DND-41 (cell line): ENCODE results near the gene ARFIP1.
"Not testable (repeated sequence)": the region's sequence is repeated elsewhere in the genome, so short reads cannot be mapped to it uniquely, and the experiment has no call there.

Source experiments
- ATAC-seq: fragments of 200-7000 bp; cut with Tn5 transposase; 3 replicates; pipeline ENCODE4 v1.9.1; 2021; ENCODE audit warnings: low read depth; ENCODE audit not compliant: insufficient read depth
- DNase-seq: peaks from one replicate; pipeline ENCODE4 v3.0.0-alpha.2; 2020
- H2AFZ ChIP-seq: 2 replicates; pipeline ENCODE4 v1.6.0; 2012; ENCODE audit warnings: low read depth, low read length
- H3K27ac ChIP-seq: 2 replicates; pipeline ENCODE4 v1.5.1; 2012; ENCODE audit warnings: low read length, inconsistent platforms
- H3K27me3 ChIP-seq: fragments of 200-600 bp; sonication (generic); 2 replicates; pipeline ENCODE4 v1.6.0; 2012; ENCODE audit warnings: low read length, mild to moderate bottlenecking, inconsistent platforms; ENCODE audit not compliant: insufficient read depth, poor library complexity
- H3K36me3 ChIP-seq: 2 replicates; pipeline ENCODE4 v1.5.1; 2012; ENCODE audit warnings: low read length, inconsistent platforms; ENCODE audit not compliant: insufficient read depth
- H3K4me1 ChIP-seq: 2 replicates; pipeline ENCODE4 v1.5.1; 2012; ENCODE audit warnings: mild to moderate bottlenecking, low read length; ENCODE audit not compliant: insufficient read depth
- H3K4me2 ChIP-seq: 2 replicates; pipeline ENCODE4 v1.6.0; 2012; ENCODE audit warnings: mild to moderate bottlenecking, moderate library complexity, low read length, inconsistent platforms; ENCODE audit not compliant: insufficient read depth
- H3K4me3 ChIP-seq, 2 experiments: fragments of 200-600 bp in 1 of 2; shearing (Covaris generic) in 1 of 2; 2 replicates each; pipeline ENCODE4 v1.5.1; 2012 to 2016; ENCODE audit warnings: inconsistent platforms in 2 of 2, low read length in 2 of 2, mild to moderate bottlenecking in 2 of 2, low read depth in 1 of 2, moderate library complexity in 1 of 2
- H3K79me2 ChIP-seq: 2 replicates; pipeline ENCODE4 v1.6.0; 2012; ENCODE audit warnings: low read length, inconsistent platforms; ENCODE audit not compliant: insufficient read depth
- H3K9ac ChIP-seq: 2 replicates; pipeline ENCODE4 v1.6.0; 2012; ENCODE audit warnings: low read depth, mild to moderate bottlenecking, inconsistent platforms, low read length, moderate library complexity
- H3K9me3 ChIP-seq: 2 replicates; pipeline ENCODE4 v1.5.1; 2012; ENCODE audit warnings: low read length, moderate library complexity, mild to moderate bottlenecking, inconsistent platforms; ENCODE audit not compliant: insufficient read depth, severe bottlenecking
- H4K20me1 ChIP-seq: 2 replicates; pipeline ENCODE4 v1.6.0; 2012; ENCODE audit warnings: low read length; ENCODE audit not compliant: insufficient read depth
- CTCF ChIP-seq: IDR thresholded peaks from 2 replicates; pipeline ENCODE4 v1.5.1; 2012; ENCODE audit warnings: borderline replicate concordance, low read length, moderate library complexity, mild to moderate bottlenecking; ENCODE audit not compliant: poor library complexity, severe bottlenecking; ENCODE audit errors: extremely low read depth
- EZH2 ChIP-seq: IDR thresholded peaks from 3 replicates; pipeline ENCODE4 v1.6.1; 2012; ENCODE audit warnings: borderline replicate concordance, low read depth, mild to moderate bottlenecking, moderate library complexity, low read length, inconsistent platforms; ENCODE audit not compliant: severe bottlenecking

The ARFIP1 gene

DNA sequence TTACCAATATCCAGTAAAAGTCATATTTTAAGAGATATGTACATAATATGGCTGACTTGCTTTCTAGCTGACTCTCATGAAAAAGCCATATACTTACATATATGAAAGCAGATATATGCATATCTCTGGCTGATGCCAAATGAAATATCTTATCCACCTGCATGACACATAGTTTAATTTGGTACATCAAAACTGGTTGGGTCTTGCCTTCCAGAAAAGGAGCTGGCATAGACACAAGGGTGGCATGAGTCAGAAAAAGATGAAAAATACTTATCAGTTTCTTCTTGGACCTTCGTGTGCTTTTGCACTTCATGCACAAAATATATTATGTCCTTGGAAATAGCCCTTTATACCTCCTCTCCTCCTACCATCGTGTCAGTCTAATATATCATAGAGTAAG lies 32.3 kb upstream of the ARFIP1 start:
- Histone ChIP-seq H3K4me1 (no peaks in the 10 kb centered on the region), H3K36me3 (no peaks in the 10 kb centered on the region), H3K4me2 (no peak overlapping the region), H3K79me2 (no peaks in the 10 kb centered on the region), H3K27ac (no peak overlapping the region), H3K9ac (no peak overlapping the region), H2AFZ (no peak overlapping the region), H3K9me3 (peaks cover 9% of the 10 kb centered on the region), H4K20me1 (no peaks in the 10 kb centered on the region), H3K27me3 (no peaks in the 10 kb centered on the region), H3K4me3 (no peak overlapping the region)
- ATAC-seq (no peak), DNase-seq (no peak)
- no peak for TF ChIP-seq CTCF
- no peak for TF ChIP-seq EZH2

DNA sequence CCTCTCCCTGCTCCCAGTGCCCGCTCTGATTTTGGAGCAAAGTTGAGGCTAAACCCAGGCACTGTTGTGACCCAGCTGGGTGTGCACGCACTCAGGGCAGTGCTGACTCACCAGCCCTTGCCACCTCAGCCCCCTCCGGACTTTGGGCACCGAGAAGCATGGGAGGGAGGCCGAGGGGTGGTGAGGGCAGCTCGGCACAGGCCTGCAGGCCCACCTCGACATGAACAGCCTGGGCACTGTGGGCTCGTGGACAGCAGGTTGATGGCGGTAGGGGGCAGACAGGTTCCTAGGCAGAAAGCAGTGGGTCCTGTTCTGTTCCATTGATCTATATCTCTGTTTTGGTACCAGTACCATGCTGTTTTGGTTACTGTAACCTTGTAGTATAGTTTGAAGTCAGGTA lies 31.1 kb upstream of the ARFIP1 start:
- Histone ChIP-seq H3K4me1 (no peaks in the 10 kb centered on the region), H3K27me3 (no peaks in the 10 kb centered on the region), H3K4me2 (no peak overlapping the region), H3K4me3 (no peak overlapping the region), H3K9me3 (peaks cover 11% of the 10 kb centered on the region), H3K27ac (no peak overlapping the region), H3K9ac (no peak overlapping the region), H2AFZ (no peak overlapping the region), H3K79me2 (no peaks in the 10 kb centered on the region), H3K36me3 (no peaks in the 10 kb centered on the region), H4K20me1 (no peaks in the 10 kb centered on the region)
- no peak for ATAC-seq
- TF ChIP-seq EZH2 (no peak), CTCF (no peak)
- no peak for DNase-seq

DNA sequence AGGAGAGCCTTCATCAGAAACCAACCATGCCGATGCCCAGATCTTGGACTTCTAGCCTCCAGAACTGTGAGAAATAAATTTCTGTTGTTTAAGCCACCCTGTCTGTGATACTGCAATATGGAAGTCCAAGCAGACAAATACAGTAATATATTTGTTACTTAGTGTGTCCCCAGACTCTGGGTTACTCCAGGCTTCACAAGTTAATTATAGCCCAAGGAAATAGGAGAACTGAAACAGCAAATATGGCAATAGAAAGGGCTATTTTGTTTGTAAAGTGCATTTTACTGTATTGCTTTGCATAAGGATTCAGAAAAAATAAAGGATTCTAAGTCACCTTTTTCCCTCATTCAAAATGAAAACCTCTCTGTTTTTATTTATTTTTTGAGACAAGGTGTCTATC lies 16.0 kb upstream of the ARFIP1 start:
- Histone ChIP-seq H4K20me1 (no peaks in the 10 kb centered on the region), H3K4me2 (no peak overlapping the region), H3K4me1 (no peaks in the 10 kb centered on the region), H3K27ac (no peak overlapping the region), H3K4me3 (no peak overlapping the region), H3K9ac (no peak overlapping the region), H3K27me3 (peaks cover 3% of the 10 kb centered on the region), H3K79me2 (no peaks in the 10 kb centered on the region), H2AFZ (no peak overlapping the region), H3K9me3 (no peaks in the 10 kb centered on the region), H3K36me3 (no peaks in the 10 kb centered on the region)
- DNase-seq (no peak), ATAC-seq (no peak)
- no peak for TF ChIP-seq CTCF
- no peak for TF ChIP-seq EZH2

DNA sequence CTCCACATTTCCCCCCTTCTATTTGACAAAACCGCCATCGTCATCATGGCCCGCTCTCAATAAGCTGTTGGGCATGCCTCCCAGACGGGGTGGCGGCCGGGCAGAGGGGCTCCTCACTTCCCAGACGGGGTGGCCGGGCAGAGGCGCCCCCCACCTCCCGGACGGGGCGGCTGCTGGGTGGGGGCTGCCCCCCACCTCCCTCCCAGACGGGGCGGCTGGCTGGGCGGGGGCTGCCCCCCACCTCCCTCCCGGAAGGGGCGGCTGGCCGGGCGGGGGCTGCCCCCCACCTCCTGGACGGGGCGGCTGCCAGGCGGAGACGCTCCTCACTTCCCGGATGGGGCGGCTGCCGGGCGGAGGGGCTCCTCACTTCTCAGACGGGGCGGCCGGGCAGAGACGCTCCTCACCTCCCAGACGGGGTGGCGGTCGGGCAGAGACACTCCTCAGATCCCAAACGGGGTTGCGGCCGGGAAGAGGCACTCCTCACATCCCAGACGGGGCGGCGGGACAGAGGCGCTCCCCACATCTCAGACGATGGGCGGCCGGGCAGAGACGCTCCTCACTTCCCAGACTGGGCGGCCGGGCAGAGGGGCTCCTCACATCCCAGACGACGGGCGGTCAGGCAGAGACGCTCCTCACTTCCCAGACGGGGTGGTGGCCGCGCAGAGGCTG lies 14.6 kb upstream of the ARFIP1 start:
- H3K79me2 ChIP-seq, H2AFZ ChIP-seq, H3K27ac ChIP-seq, H3K36me3 ChIP-seq, H3K9me3 ChIP-seq, H3K4me2 ChIP-seq, H3K9ac ChIP-seq, H4K20me1 ChIP-seq, H3K27me3 ChIP-seq, DNase-seq, H3K4me3 ChIP-seq, H3K4me1 ChIP-seq, ATAC-seq: not testable (repeated sequence)
